Endothelial cell of umbilical vein (primary cell): ENCODE results near the gene SLC22A23. TPM values are rescaled to one million over a fixed set of nuclear protein-coding genes. Genes with fewer than 3 reads are reported as not detected.

Source experiments
- BruUV-seq: library from RNA; stranded (reverse); fragments of 400-500 nt; replicated peaks from 2 replicates; lab custom pipeline; 2021; lab: Mats Ljungman, UMichigan
- CTCF ChIA-PET: fragments of 300-600, 350-600 bp; sonication (Branson Sonifier 250); formaldehyde crosslinking; loops from one replicate; lab custom pipeline; 2021; ENCODE audit warnings: antibody characterized with exemption, inconsistent platforms; lab: Charles Lee
- POLR2A ChIA-PET: fragments of 300-600, 350-600 bp; sonication (Branson Sonifier 250); formaldehyde crosslinking; loops from one replicate; lab custom pipeline; 2021; ENCODE audit warnings: antibody characterized with exemption, inconsistent platforms; lab: Charles Lee
- DNase-seq: peaks from one replicate; pipeline ENCODE4 v3.0.0-alpha.2; 2011; ENCODE audit warnings: low read depth, low spot score
- FAIRE-seq: peaks from 2 replicates; lab custom pipeline; 2011; peaks lifted over from hg19 to GRCh38; lab: Jason Lieb, UNC
- H2AFZ ChIP-seq: 2 replicates; pipeline ENCODE4 v1.6.0; 2012; ENCODE audit warnings: low read depth, low read length, control low read depth, inconsistent platforms
- H3K27ac ChIP-seq: 2 replicates; pipeline ENCODE4 v1.5.1; 2011; ENCODE audit warnings: low read depth, mild to moderate bottlenecking, control low read depth, low read length, moderate library complexity; ENCODE audit not compliant: insufficient read depth
- H3K27me3 ChIP-seq, 2 experiments: 2 replicates each; pipeline versions ENCODE4 v1.6.0 to v1.6.1; 2011; ENCODE audit warnings: low read length in 2 of 2, mixed read lengths in 1 of 2; ENCODE audit not compliant: control insufficient read depth in 2 of 2, insufficient read depth in 2 of 2
- H3K36me3 ChIP-seq, 2 experiments: 2 replicates in 1 of 2; 3 replicates in 1 of 2; pipeline ENCODE4 v1.5.1; 2011; ENCODE audit warnings: low read length in 2 of 2, mild to moderate bottlenecking in 1 of 2, moderate library complexity in 1 of 2; ENCODE audit not compliant: control insufficient read depth in 2 of 2, insufficient read depth in 2 of 2; ENCODE audit errors: extremely low read depth in 1 of 2
- H3K4me1 ChIP-seq: 3 replicates; pipeline ENCODE4 v1.5.1; 2011; ENCODE audit warnings: mild to moderate bottlenecking, low read length; ENCODE audit not compliant: control insufficient read depth, insufficient read depth; ENCODE audit errors: extremely low read depth
- H3K4me2 ChIP-seq: 2 replicates; pipeline ENCODE4 v1.6.1; 2011; ENCODE audit warnings: low read length, control low read depth, mixed read lengths; ENCODE audit not compliant: insufficient read depth
- H3K4me3 ChIP-seq, 3 experiments: fragments of 200-600 bp in 1 of 3; sonication (generic), shearing (Covaris generic) in 1 of 3; replicated peaks in 1 of 3; 2 replicates each; pipeline ENCODE4 v1.5.1; 2011 to 2016; ENCODE audit warnings: control low read depth in 3 of 3, low read length in 3 of 3, mild to moderate bottlenecking in 2 of 3, inconsistent platforms in 1 of 3, low read depth in 1 of 3, moderate library complexity in 1 of 3; ENCODE audit not compliant: insufficient read depth in 1 of 3
- H3K79me2 ChIP-seq: 2 replicates; pipeline ENCODE4 v1.6.0; 2012; ENCODE audit warnings: low read length, inconsistent platforms; ENCODE audit not compliant: control insufficient read depth, insufficient read depth
- H3K9ac ChIP-seq: replicated peaks from 2 replicates; pipeline ENCODE3; 2011; ENCODE audit warnings: low read length, control low read depth; ENCODE audit not compliant: insufficient read depth; ENCODE audit errors: extremely low read depth
- H3K9me1 ChIP-seq: replicated peaks from 3 replicates; pipeline ENCODE4 v1.6.0; 2011; ENCODE audit warnings: mild to moderate bottlenecking, low read length; ENCODE audit not compliant: control insufficient read depth, insufficient read depth; ENCODE audit errors: extremely low read depth
- H3K9me3 ChIP-seq: replicated peaks from 2 replicates; pipeline ENCODE4 v1.5.1; 2012; ENCODE audit warnings: low read length, inconsistent platforms; ENCODE audit not compliant: control insufficient read depth, insufficient read depth
- H4K20me1 ChIP-seq: replicated peaks from 2 replicates; pipeline ENCODE3; 2011; ENCODE audit warnings: mild to moderate bottlenecking, low read length; ENCODE audit not compliant: control insufficient read depth, insufficient read depth; ENCODE audit errors: extremely low read depth
- CTCF ChIP-seq, 2 donors: IDR thresholded peaks; 1 replicate in 1 of 2; 2 replicates in 1 of 2; pipeline ENCODE4 v1.5.1; 2011; ENCODE audit warnings: low read length in 2 of 2, mild to moderate bottlenecking in 2 of 2, moderate library complexity in 2 of 2, control low read depth in 1 of 2, inconsistent platforms in 1 of 2, low read depth in 1 of 2; ENCODE audit not compliant: insufficient read depth in 1 of 2; ENCODE audit errors: extremely low read depth in 1 of 2
- EZH2 ChIP-seq: IDR thresholded peaks from 2 replicates; pipeline ENCODE4 v1.6.1; 2012; ENCODE audit warnings: borderline replicate concordance, low read depth, mild to moderate bottlenecking, moderate library complexity, low read length, inconsistent platforms; ENCODE audit not compliant: severe bottlenecking
- FOS ChIP-seq: IDR thresholded peaks from 2 replicates; pipeline ENCODE4 v1.6.1; 2011; ENCODE audit warnings: mild to moderate bottlenecking, low read length, moderate library complexity, borderline replicate concordance; ENCODE audit not compliant: insufficient read depth
- GATA2 ChIP-seq: IDR thresholded peaks from 2 replicates; pipeline ENCODE4 v1.7.0; 2011; ENCODE audit warnings: low read depth, mild to moderate bottlenecking, moderate library complexity, mixed read lengths, low read length; ENCODE audit not compliant: insufficient read length, insufficient read depth
- JUN ChIP-seq: IDR thresholded peaks from 2 replicates; pipeline ENCODE4 v1.6.1; 2011; ENCODE audit warnings: borderline replicate concordance, low read depth; ENCODE audit not compliant: insufficient read length, insufficient read depth
- MAX ChIP-seq: IDR thresholded peaks from 2 replicates; pipeline ENCODE4 v1.6.1; 2011; ENCODE audit not compliant: insufficient read depth, insufficient read length
- MYC ChIP-seq: IDR thresholded peaks from one replicate; pipeline ENCODE4 v1.6.1; 2011; ENCODE audit warnings: mild to moderate bottlenecking, low read depth, low read length
- POLR2A ChIP-seq: IDR thresholded peaks from 2 replicates; pipeline ENCODE4 v1.6.1; 2012; ENCODE audit warnings: low read depth, mild to moderate bottlenecking, control low read depth, low read length
- dilution Hi-C: fragments of 300-500 bp; cut with MboI; formaldehyde crosslinking; loops from one replicate; pipeline ENCODE4 v1.15.0; 2019; ENCODE audit warnings: low sequenced_read_pairs; ENCODE audit not compliant: extremely low pct_ligation_motif_present
- intact Hi-C: fragments of 100-400 bp; cut with micrococcal nuclease; formaldehyde crosslinking; loops from one replicate; pipeline ENCODE4 v1.10.0; 2022
- polyA plus RNA-seq, 4 experiments: library from polyadenylated mRNA; depleted of rRNA in 3 of 4; stranded (reverse) in 3 of 4; unstranded in 1 of 4; fragments of >200 nt; gene quantifications; 2 replicates each; pipeline versions ENCODE4 v1.2.1 to v1.2.3, GENCODE V29; 2011 to 2012; ENCODE audit warnings: missing spikeins in 1 of 4
- total RNA-seq: library from RNA; stranded (reverse); gene quantifications from 2 replicates; pipeline ENCODE4 v1.2.3, GENCODE V29; 2021

Gene SLC22A23
- total and polyA plus RNA-seq, 2 donors (not counting 3 experiments of a cell fraction or from before 2014, with no cell fraction given) = 4.2 to 14.3 TPM

- dilution Hi-C loops (no loop called here), intact Hi-C loops (no loop called here)
- H3K9me1 ChIP-seq = no peaks in the 10 kb centered on the region
- BruUV-seq = no TSS peak
- ChIA-PET CTCF (no interaction called here), POLR2A (interaction anchor here (1.2 kb wide), 1 partner anchor 70 kb away, joined by 3 read pairs; no protein-coding TSS in a partner anchor)
- no peak for DNase-seq
- no peaks in the 10 kb centered on the region for H3K9me3 ChIP-seq
- H3K4me3 ChIP-seq = no peak overlapping the region
- no peak overlapping the region for H2AFZ ChIP-seq
- FAIRE-seq = no peak
- H4K20me1 ChIP-seq = no peaks in the 10 kb centered on the region
- H3K4me2 ChIP-seq = no peak overlapping the region
- no peaks in the 10 kb centered on the region for H3K79me2 ChIP-seq
- H3K36me3 ChIP-seq = no peaks in the 10 kb centered on the region
- H3K9ac ChIP-seq = no peak overlapping the region
- H3K4me1 ChIP-seq = peaks cover 6% of the 10 kb centered on the region
- TF ChIP-seq MYC (no peak), CTCF (IDR thresholded peaks at IDR 0.05; ENCODE audit: extremely low read depth in 1 of 2, insufficient read depth in 1 of 2, low read depth in 1 of 2, low read length in 2 of 2) (no peak), GATA2 (no peak), FOS (no peak), EZH2 (no peak), MAX (no peak), JUN (no peak), POLR2A (no peak)
- H3K27ac ChIP-seq = no peak overlapping the region
- no peaks in the 10 kb centered on the region for H3K27me3 ChIP-seq
Measured at GRCh38 chr6:3351829-3352524, 104.9 kb downstream of the SLC22A23 start.
